AG09319 (cell line): ENCODE results near the gene DCAF7.

ENCODE experiments used
- DNase-seq: peaks from one replicate; pipeline ENCODE4 v3.0.0-alpha.2; 2010; ENCODE audit warnings: low read depth; ENCODE audit errors: extremely low read depth
- TF ChIP-seq, protein P1 (sequence below): IDR thresholded peaks from 2 replicates; pipeline ENCODE4 v1.5.1; 2011; ENCODE audit warnings: low read depth, mild to moderate bottlenecking, inconsistent platforms, low read length, moderate library complexity

Gene DCAF7

DNA sequence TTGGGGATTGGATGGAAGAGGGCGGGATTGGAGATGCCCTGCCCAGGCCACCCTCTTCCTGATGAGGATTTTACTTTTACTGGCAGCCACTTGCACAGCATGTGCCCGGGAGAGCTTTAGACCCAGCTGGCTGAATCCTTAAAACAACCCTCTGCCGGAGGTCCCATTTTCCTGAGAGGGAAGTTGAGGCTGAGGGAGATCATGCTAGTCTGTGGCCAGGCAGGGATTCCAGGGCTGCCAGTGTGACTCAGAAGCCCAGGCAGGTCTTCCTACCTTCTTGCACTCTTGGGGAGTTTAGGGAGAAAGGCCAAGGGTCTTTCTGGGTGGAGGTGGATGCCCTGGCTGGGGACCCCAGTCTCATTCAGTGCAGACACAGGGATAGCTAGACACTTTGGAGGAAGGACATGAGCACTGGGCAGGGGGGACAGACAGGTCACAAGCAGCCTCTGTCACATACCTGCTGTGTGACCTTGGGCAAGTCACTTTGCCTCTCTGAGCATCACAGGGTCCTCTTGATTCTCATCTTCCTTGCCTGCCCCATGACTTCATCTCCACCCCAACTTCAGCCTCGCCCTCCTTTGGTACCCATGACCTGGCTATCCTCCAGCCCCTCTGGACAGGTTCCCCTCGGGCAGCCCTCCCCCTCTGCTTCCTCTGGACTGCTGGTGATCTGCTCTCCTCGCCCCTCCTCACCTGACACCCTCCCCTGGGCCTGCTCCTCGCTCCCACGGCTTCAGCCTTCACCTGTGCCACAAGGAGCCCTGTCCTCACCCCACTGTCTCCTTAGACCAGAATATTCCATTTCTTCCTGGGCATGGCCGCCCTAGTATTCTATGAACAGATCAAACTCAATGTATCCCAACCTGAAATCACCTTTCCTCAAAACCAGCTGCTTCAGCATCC lies 11.3 kb upstream of the DCAF7 start:
- TF ChIP-seq, protein P1, sequence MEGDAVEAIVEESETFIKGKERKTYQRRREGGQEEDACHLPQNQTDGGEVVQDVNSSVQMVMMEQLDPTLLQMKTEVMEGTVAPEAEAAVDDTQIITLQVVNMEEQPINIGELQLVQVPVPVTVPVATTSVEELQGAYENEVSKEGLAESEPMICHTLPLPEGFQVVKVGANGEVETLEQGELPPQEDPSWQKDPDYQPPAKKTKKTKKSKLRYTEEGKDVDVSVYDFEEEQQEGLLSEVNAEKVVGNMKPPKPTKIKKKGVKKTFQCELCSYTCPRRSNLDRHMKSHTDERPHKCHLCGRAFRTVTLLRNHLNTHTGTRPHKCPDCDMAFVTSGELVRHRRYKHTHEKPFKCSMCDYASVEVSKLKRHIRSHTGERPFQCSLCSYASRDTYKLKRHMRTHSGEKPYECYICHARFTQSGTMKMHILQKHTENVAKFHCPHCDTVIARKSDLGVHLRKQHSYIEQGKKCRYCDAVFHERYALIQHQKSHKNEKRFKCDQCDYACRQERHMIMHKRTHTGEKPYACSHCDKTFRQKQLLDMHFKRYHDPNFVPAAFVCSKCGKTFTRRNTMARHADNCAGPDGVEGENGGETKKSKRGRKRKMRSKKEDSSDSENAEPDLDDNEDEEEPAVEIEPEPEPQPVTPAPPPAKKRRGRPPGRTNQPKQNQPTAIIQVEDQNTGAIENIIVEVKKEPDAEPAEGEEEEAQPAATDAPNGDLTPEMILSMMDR = no peak
- DNase-seq = no peak

DNA sequence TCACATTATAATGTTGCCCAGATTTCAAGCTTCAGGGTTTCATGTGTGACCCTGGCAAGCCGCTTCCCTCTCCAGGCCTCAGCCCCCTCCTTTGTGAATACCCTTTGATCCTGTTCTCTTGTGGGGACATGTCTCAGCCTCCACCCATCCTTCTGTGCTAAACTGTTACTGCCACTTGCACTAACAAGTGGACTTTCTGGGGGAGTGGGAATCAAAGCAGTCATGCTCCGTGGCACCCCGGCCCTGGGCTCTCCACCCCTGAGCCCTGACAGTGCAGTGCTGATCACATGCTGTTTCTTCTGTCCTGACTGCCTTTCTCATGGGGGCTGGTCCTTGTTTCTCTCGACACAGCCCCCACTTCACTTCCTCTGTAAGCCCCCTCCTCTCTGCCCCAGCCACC lies 9.7 kb upstream of the DCAF7 start:
- TF ChIP-seq, protein P1 = no peak
- no peak for DNase-seq

DNA sequence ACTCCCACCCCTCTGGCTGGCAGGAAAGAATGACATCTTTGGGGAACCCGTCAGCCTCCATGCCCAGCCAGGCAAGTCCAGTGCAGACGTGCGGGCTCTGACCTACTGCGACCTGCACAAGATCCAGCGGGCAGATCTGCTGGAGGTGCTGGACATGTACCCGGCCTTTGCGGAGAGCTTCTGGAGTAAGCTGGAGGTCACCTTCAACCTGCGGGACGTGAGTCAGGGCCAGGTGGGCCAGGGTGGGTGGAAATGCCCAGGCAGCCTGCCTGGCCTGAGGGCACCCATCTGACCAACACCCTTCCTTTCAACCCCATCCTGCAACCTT lies 8.1 kb upstream of the DCAF7 start:
- no peak for DNase-seq
- TF ChIP-seq, protein P1 = no peak

DNA sequence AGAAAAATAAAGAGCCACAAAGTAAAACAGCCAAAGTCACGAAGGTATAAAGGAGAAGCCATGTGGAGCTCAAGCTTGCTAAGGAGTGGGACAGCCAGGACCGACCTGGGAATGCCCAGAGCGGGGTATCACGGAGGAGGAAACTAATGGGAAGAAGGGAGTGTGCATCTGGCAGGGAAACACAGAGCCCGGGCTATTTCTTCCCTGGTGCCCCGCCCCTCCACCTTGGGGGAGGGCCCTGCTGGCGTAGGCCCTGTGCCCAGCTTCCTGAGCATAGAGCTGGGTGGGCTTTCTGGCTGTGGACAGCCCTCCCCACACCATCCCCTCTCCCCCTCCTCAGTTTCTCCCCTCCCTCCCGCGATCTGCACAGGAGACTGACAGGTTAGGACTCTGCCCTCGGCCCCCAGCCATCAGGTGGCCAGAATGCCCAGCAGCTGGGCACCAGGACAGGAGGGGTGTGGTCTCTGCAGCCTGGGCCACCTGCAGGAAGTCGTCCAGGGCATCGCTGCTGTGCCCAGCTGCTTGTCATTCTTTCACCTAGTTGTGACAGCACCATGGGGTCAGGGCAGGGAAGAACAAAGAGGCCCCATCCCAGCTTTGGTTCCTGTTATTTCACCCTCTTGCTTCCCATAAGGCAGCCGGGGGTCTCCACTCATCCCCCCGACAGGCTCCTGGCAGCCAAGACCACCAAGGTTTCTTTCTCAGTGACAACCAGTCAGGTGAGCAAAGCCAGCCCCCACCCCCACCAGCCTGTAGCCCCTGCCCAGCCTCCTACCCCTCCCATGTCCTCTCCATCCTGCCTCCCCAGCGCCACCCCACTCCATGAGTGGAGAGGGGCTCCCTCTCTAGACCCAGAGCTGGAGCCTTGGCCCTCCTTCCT lies 7.1 kb upstream of the DCAF7 start:
- no peak for DNase-seq
- TF ChIP-seq, protein P1 = no peak

DNA sequence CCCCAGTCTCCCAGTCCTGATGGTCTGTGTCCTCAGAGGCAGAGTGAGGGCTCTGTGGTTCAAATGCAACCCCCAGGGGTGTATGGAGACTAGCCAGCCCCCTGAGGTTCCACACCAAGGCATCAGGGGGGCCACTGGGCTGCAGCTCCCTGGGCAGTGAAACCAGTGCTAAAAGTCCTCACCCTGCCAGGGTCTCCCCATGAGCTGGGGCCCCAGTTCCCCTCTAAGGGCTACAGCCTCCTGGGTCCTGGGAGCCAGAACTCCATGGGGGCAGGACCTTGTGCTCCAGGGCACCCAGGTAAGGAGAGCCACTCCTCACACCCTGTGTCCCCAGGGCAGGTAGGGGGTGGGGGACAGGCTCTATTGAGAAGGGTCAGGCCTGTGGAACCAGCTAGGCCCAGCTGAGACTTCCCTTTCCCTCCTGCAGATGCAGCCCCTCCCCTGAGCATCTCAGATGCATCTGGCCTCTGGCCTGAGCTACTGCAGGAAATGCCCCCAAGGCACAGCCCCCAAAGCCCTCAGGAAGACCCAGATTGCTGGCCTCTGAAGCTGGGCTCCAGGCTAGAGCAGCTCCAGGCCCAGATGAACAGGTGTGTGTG lies 6.4 kb upstream of the DCAF7 start:
- no peak for DNase-seq
- TF ChIP-seq, protein P1 = no peak

DNA sequence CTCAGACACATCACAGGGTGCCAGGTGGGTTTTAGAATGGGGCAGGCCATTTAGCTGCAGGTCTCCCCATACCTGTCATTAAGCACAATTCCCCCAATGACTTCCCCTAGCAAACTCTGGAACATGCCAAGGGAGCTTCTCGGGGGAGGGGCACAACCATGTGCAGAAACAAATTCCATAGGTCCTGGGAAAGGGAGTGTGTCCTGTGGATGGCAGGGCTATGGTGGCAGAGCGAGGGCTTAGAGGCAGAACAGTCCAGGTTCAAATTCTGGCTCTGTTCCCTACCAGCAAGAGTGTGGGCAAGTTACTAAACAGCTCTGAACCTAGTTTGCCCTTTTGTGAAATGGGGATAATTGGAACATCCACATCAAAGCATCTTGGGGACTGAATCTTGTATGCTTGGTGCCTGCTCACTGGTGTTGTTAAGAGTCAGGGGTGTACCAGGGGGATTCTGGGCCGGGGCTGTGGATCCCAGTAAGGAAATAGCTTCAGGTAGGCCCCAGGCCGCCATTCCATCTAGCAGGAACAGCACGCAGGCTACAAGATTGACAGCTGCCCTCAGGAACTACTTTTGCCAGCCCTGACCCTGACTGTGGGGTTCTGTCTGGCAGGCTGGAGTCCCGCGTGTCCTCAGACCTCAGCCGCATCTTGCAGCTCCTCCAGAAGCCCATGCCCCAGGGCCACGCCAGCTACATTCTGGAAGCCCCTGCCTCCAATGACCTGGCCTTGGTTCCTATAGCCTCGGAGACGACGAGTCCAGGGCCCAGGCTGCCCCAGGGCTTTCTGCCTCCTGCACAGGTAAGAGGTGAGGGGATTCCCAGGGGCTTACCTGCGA lies 5.6 kb upstream of the DCAF7 start:
- TF ChIP-seq, protein P1 = no peak
- DNase-seq = no peak
